IgD-negative memory B cell (primary cell): ENCODE measurements around the gene CALML3. TPM values are rescaled to one million over a fixed set of nuclear protein-coding genes. Genes with fewer than 3 reads are reported as not detected.

Experiments
- H3K27ac Mint-ChIP-seq, 3 donors: one replicate each; pipeline ENCODE4 v1.8.0; 2020 to 2022; ENCODE audit warnings: mild to moderate bottlenecking in 3 of 3, mixed read lengths in 3 of 3, moderate library complexity in 1 of 3
- H3K27me3 Mint-ChIP-seq: one replicate; pipeline ENCODE4 v1.8.0; 2021; ENCODE audit warnings: mixed read lengths
- H3K36me3 Mint-ChIP-seq: one replicate; pipeline ENCODE4 v1.8.0; 2020; ENCODE audit warnings: mild to moderate bottlenecking, mixed read lengths
- H3K4me1 Mint-ChIP-seq, 3 donors: one replicate each; pipeline ENCODE4 v1.8.0; 2020 to 2022; ENCODE audit warnings: mixed read lengths in 3 of 3, mild to moderate bottlenecking in 1 of 3
- H3K4me3 Mint-ChIP-seq, 4 donors: one replicate each; pipeline ENCODE4 v1.8.0; 2020 to 2022; ENCODE audit warnings: mild to moderate bottlenecking in 4 of 4, mixed read lengths in 4 of 4, moderate library complexity in 3 of 4
- H3K9me3 Mint-ChIP-seq, 3 donors: one replicate each; pipeline ENCODE4 v1.8.0; 2020 to 2021; ENCODE audit warnings: mixed read lengths in 3 of 3, mild to moderate bottlenecking in 1 of 3
- polyA plus RNA-seq: library from polyadenylated mRNA; unstranded; fragments of 300-500 nt; fragmentation: Illumina TruSeq; gene quantifications from one replicate; pipeline ENCODE4 v1.2.3, GENCODE V29; 2021

Gene CALML3
- polyA plus RNA-seq, 1 donor from 2014 or later, result not detected

GRCh38 chr10:5485948-5486852 lies 38.6 kb upstream of the CALML3 start:
- no peaks in the 10 kb centered on the region for H3K36me3 Mint-ChIP-seq
- peaks cover 21% of the 10 kb centered on the region for H3K27me3 Mint-ChIP-seq
- H3K9me3 Mint-ChIP-seq, result no peaks in the 10 kb centered on the region
- H3K4me1 Mint-ChIP-seq, result peaks cover 0 to 6% (median 3%) of the 10 kb centered on the region in 3 donors
- H3K4me3 Mint-ChIP-seq, result no peak overlapping the region
- H3K27ac Mint-ChIP-seq, result no peak overlapping the region

- peak overlapping the region in 1 of 4 donors; percentile 47 for H3K4me3 Mint-ChIP-seq
- H3K9me3 Mint-ChIP-seq, result no peaks in the 10 kb centered on the region
- H3K27ac Mint-ChIP-seq, result no peak overlapping the region
- peaks cover 22% of the 10 kb centered on the region for H3K27me3 Mint-ChIP-seq
- peaks cover 0 to 8% (median 6%) of the 10 kb centered on the region in 3 donors for H3K4me1 Mint-ChIP-seq
- H3K36me3 Mint-ChIP-seq, result no peaks in the 10 kb centered on the region
These were observed 37.9 kb upstream of the CALML3 start for GRCh38 chr10:5486853-5487235.

GRCh38 chr10:5488272-5489161 lies 36.2 kb upstream of the CALML3 start:
- H3K4me1 Mint-ChIP-seq, result peaks cover 0 to 8% (median 6%) of the 10 kb centered on the region in 3 donors
- H3K4me3 Mint-ChIP-seq, result no peak overlapping the region
- H3K9me3 Mint-ChIP-seq, result peaks cover 0 to 2% (median 1%) of the 10 kb centered on the region in 3 donors
- peaks cover 24% of the 10 kb centered on the region for H3K27me3 Mint-ChIP-seq
- no peaks in the 10 kb centered on the region for H3K36me3 Mint-ChIP-seq
- peak overlapping the region in 1 of 3 donors; percentile 91 for H3K27ac Mint-ChIP-seq

- Mint-ChIP-seq H3K9me3 (peaks cover 0 to 2% (median 1%) of the 10 kb centered on the region in 3 donors), H3K4me1 (peaks cover 0 to 8% (median 6%) of the 10 kb centered on the region in 3 donors), H3K27ac (no peak overlapping the region), H3K27me3 (peaks cover 24% of the 10 kb centered on the region), H3K36me3 (no peaks in the 10 kb centered on the region), H3K4me3 (no peak overlapping the region)
These were observed 34.7 kb upstream of the CALML3 start for GRCh38 chr10:5490032-5490431.

GRCh38 chr10:5490698-5491464 lies 33.9 kb upstream of the CALML3 start:
- Mint-ChIP-seq H3K27me3 (peaks cover 19% of the 10 kb centered on the region), H3K4me3 (peak overlapping the region in 3 of 4 donors; percentile 31 to 87 (median 70)), H3K9me3 (peaks cover 0 to 2% (median 1%) of the 10 kb centered on the region in 3 donors), H3K27ac (peak overlapping the region in 1 of 3 donors; percentile 80), H3K4me1 (peaks cover 0 to 8% (median 6%) of the 10 kb centered on the region in 3 donors), H3K36me3 (no peaks in the 10 kb centered on the region)

- H3K27ac Mint-ChIP-seq, result peak overlapping the region in 1 of 3 donors; percentile 80
- H3K27me3 Mint-ChIP-seq, result peaks cover 19% of the 10 kb centered on the region
- no peak overlapping the region for H3K4me3 Mint-ChIP-seq
- H3K4me1 Mint-ChIP-seq, result peaks cover 0 to 8% (median 6%) of the 10 kb centered on the region in 3 donors
- peaks cover 0 to 2% (median 1%) of the 10 kb centered on the region in 3 donors for H3K9me3 Mint-ChIP-seq
- H3K36me3 Mint-ChIP-seq, result no peaks in the 10 kb centered on the region
These were observed 33.3 kb upstream of the CALML3 start for GRCh38 chr10:5491477-5491876.

GRCh38 chr10:5492322-5492855 lies 32.4 kb upstream of the CALML3 start:
- no peaks in the 10 kb centered on the region for H3K36me3 Mint-ChIP-seq
- H3K27ac Mint-ChIP-seq, result no peak overlapping the region
- peaks cover 16% of the 10 kb centered on the region for H3K27me3 Mint-ChIP-seq
- H3K4me1 Mint-ChIP-seq, result peaks cover 0 to 8% (median 6%) of the 10 kb centered on the region in 3 donors
- H3K9me3 Mint-ChIP-seq, result peaks cover 0 to 2% (median 1%) of the 10 kb centered on the region in 3 donors
- H3K4me3 Mint-ChIP-seq, result no peak overlapping the region

- no peaks in the 10 kb centered on the region for H3K36me3 Mint-ChIP-seq
- H3K9me3 Mint-ChIP-seq, result peaks cover 0 to 2% (median 1%) of the 10 kb centered on the region in 3 donors
- peaks cover 13% of the 10 kb centered on the region for H3K27me3 Mint-ChIP-seq
- no peak overlapping the region for H3K27ac Mint-ChIP-seq
- peaks cover 0 to 8% (median 6%) of the 10 kb centered on the region in 3 donors for H3K4me1 Mint-ChIP-seq
- H3K4me3 Mint-ChIP-seq, result no peak overlapping the region
These were observed 31.7 kb upstream of the CALML3 start for GRCh38 chr10:5492929-5493576.

GRCh38 chr10:5493691-5494090 lies 31.1 kb upstream of the CALML3 start:
- H3K9me3 Mint-ChIP-seq, result peaks cover 0 to 2% (median 1%) of the 10 kb centered on the region in 3 donors
- H3K4me1 Mint-ChIP-seq, result peaks cover 0 to 8% (median 6%) of the 10 kb centered on the region in 3 donors
- H3K27me3 Mint-ChIP-seq, result peaks cover 11% of the 10 kb centered on the region
- no peak overlapping the region for H3K27ac Mint-ChIP-seq
- no peaks in the 10 kb centered on the region for H3K36me3 Mint-ChIP-seq
- no peak overlapping the region for H3K4me3 Mint-ChIP-seq

GRCh38 chr10:5494611-5495010 lies 30.1 kb upstream of the CALML3 start:
- Mint-ChIP-seq H3K9me3 (peaks cover 0 to 2% (median 1%) of the 10 kb centered on the region in 3 donors), H3K27ac (no peak overlapping the region), H3K27me3 (peaks cover 9% of the 10 kb centered on the region), H3K4me3 (no peak overlapping the region), H3K36me3 (no peaks in the 10 kb centered on the region), H3K4me1 (peaks cover 0 to 8% (median 6%) of the 10 kb centered on the region in 3 donors)

GRCh38 chr10:5496261-5497250 lies 28.2 kb upstream of the CALML3 start:
- peaks cover 3% of the 10 kb centered on the region for H3K27me3 Mint-ChIP-seq
- H3K4me1 Mint-ChIP-seq, result no peaks in the 10 kb centered on the region
- H3K9me3 Mint-ChIP-seq, result peaks cover 0 to 2% (median 1%) of the 10 kb centered on the region in 3 donors
- H3K27ac Mint-ChIP-seq, result no peak overlapping the region
- H3K4me3 Mint-ChIP-seq, result no peak overlapping the region
- H3K36me3 Mint-ChIP-seq, result no peaks in the 10 kb centered on the region

GRCh38 chr10:5497289-5497688 lies 27.5 kb upstream of the CALML3 start:
- H3K9me3 Mint-ChIP-seq, result peaks cover 0 to 1% (median under 1%) of the 10 kb centered on the region in 3 donors
- peaks cover 6% of the 10 kb centered on the region for H3K27me3 Mint-ChIP-seq
- H3K36me3 Mint-ChIP-seq, result no peaks in the 10 kb centered on the region
- no peak overlapping the region for H3K27ac Mint-ChIP-seq
- no peak overlapping the region for H3K4me3 Mint-ChIP-seq
- no peaks in the 10 kb centered on the region for H3K4me1 Mint-ChIP-seq
